ENCODE data around the gene BRI3.

DNA sequence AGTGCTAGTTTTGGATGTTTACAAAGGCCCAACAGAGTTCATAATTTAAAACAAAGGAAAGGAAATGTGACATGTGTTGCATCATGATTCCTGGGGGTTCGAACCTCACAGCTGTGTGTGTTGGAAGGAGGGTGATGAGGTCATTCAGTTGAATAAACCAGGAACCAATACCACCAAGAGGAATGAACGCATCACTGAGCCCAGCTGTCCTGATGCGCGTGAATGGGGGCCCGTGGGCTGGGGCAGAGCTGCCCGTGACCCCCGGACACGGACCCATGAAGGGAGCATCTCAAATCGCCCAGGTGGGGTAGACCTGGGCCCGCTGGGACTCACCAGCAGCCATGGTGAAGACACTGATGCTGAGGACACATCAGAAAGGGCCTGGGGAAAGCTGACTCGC is 33.0 kb downstream of the BRI3 start:
- TF ChIP-seq TARDBP (IDR thresholded peaks at IDR 0.05) (no peak), SUZ12 (IDR thresholded peaks at IDR 0.05) (no peak), FOXA1 (IDR thresholded peaks at IDR 0.05) (no peak)
- TF ChIP-seq, protein P1, sequence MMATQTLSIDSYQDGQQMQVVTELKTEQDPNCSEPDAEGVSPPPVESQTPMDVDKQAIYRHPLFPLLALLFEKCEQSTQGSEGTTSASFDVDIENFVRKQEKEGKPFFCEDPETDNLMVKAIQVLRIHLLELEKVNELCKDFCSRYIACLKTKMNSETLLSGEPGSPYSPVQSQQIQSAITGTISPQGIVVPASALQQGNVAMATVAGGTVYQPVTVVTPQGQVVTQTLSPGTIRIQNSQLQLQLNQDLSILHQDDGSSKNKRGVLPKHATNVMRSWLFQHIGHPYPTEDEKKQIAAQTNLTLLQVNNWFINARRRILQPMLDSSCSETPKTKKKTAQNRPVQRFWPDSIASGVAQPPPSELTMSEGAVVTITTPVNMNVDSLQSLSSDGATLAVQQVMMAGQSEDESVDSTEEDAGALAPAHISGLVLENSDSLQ (IDR thresholded peaks at IDR 0.05), result no peak
